K562 (cell line): ENCODE results near the gene STX2. TPM values are rescaled to one million over a fixed set of nuclear protein-coding genes. Genes with fewer than 3 reads are reported as not detected.

Experiments used
- ARHGAP35 ChIP-seq: fragments of 450-650 bp; IDR thresholded peaks from 2 replicates; pipeline ENCODE4 v1.6.1; 2018; ENCODE audit not compliant: partially characterized antibody
- BRD9 ChIP-seq: fragments of 450-650 bp; IDR thresholded peaks from 2 replicates; pipeline ENCODE4 v1.6.1; 2018; ENCODE audit warnings: low read depth; ENCODE audit not compliant: partially characterized antibody
- CBFA2T2 ChIP-seq: fragments of 450-650 bp; conservative IDR thresholded peaks from 2 replicates; pipeline ENCODE4 v1.6.1; 2017; ENCODE audit warnings: mild to moderate bottlenecking
- DIDO1 ChIP-seq: fragments of 450-650 bp; IDR thresholded peaks from 2 replicates; pipeline ENCODE4 v1.6.1; 2016; ENCODE audit warnings: low read depth, missing biosample characterization, missing genetic modification characterization
- FOXK1 ChIP-seq: sonication (generic); formaldehyde crosslinking; IDR thresholded peaks from 2 replicates; pipeline ENCODE4 v1.8.0; 2022; ENCODE audit warnings: missing genetic modification reagents, mild to moderate bottlenecking, borderline replicate concordance
- GATA2 ChIP-seq: sonication (generic); formaldehyde crosslinking; IDR thresholded peaks from 2 replicates; pipeline ENCODE4 v1.4.0; 2020; ENCODE audit warnings: mild to moderate bottlenecking, missing genetic modification reagents
- KAT2B ChIP-seq: IDR thresholded peaks from one replicate; pipeline ENCODE4 v1.6.1; 2012; ENCODE audit warnings: low read depth, mild to moderate bottlenecking, control low read depth, inconsistent platforms, low read length, moderate library complexity
- KDM4B ChIP-seq, 2 experiments: fragments of 450-650 bp in 1 of 2; sonication (generic) in 1 of 2; IDR thresholded peaks; 2 replicates each; pipeline ENCODE4 v1.6.1; 2016 to 2017; ENCODE audit warnings: borderline replicate concordance in 2 of 2, antibody characterized with exemption in 1 of 2, low read depth in 1 of 2, mild to moderate bottlenecking in 1 of 2
- MCM7 ChIP-seq, 2 experiments: fragments of 450-650 bp; IDR thresholded peaks; 2 replicates each; pipeline ENCODE4 v1.6.1; 2016 to 2018
- SRSF1 ChIP-seq: fragments of 200-400 bp; formaldehyde crosslinking; IDR thresholded peaks from 2 replicates; pipeline ENCODE4 v1.6.1; 2017; ENCODE audit warnings: mild to moderate bottlenecking, low read depth, low read length, moderate library complexity
- TARDBP ChIP-seq: fragments of 450-650 bp; IDR thresholded peaks from 2 replicates; pipeline ENCODE4 v1.6.1; 2016
- YBX1 ChIP-seq: fragments of 450-650 bp; IDR thresholded peaks from 2 replicates; pipeline ENCODE4 v1.7.1; 2016; ENCODE audit warnings: mild to moderate bottlenecking
- ZNF449 ChIP-seq: fragments of 250-450 bp; sonication (Bioruptor Pico); IDR thresholded peaks from 2 replicates; pipeline ENCODE4 v1.8.0; 2022; ENCODE audit warnings: moderate library complexity, mild to moderate bottlenecking, inconsistent platforms
- ZNF551 ChIP-seq: fragments of 250-450 bp; sonication (Bioruptor Pico); IDR thresholded peaks from 2 replicates; pipeline ENCODE4 v1.5.0; 2021; ENCODE audit warnings: mild to moderate bottlenecking, moderate library complexity
- ZNF586 ChIP-seq: fragments of 450-650 bp; formaldehyde crosslinking; conservative IDR thresholded peaks from 2 replicates; pipeline ENCODE4 v1.4.0; 2020; ENCODE audit warnings: mild to moderate bottlenecking, moderate library complexity
- ZNF696 ChIP-seq: fragments of 250-450 bp; sonication (Bioruptor Pico); conservative IDR thresholded peaks from 2 replicates; pipeline ENCODE4 v1.4.0; 2020; ENCODE audit warnings: mild to moderate bottlenecking, moderate library complexity
- polyA plus RNA-seq, 8 experiments: library from polyadenylated mRNA; depleted of rRNA in 4 of 8; stranded (reverse) in 5 of 8; unstranded in 3 of 8; fragments of >200 nt; fragmentation: Nextera tagmentation in 2 of 8; fragmentation: Illumina TruSeq in 1 of 8; extraction: Ambion mirVana in 2 of 8; extraction: Trizol in 1 of 8; gene quantifications; 2 replicates each; pipeline versions ENCODE4 v1.2.1 to v1.2.3, GENCODE V29; 2011 to 2014; ENCODE audit warnings: inconsistent platforms in 1 of 8, missing spikeins in 1 of 8
- total RNA-seq, 7 experiments: library from RNA; depleted of rRNA in 6 of 7; stranded (reverse); fragments of >200 nt in 6 of 7; fragmentation: Illumina TruSeq in 2 of 7; extraction: Trizol in 2 of 7; gene quantifications; 2 replicates each; pipeline versions ENCODE4 v1.2.1 to v1.2.3, GENCODE V29; 2011 to 2021; ENCODE audit warnings: low replicate concordance in 1 of 7
- TF ChIP-seq, protein P1 (sequence below): fragments of 450-650 bp; IDR thresholded peaks from 2 replicates; pipeline ENCODE4 v1.6.1; 2017; ENCODE audit warnings: antibody characterized with exemption
- TF ChIP-seq, protein P2 (sequence below): fragments of 250-450 bp; sonication (Bioruptor Pico); IDR thresholded peaks from 2 replicates; pipeline ENCODE4 v1.4.0; 2020; ENCODE audit warnings: mild to moderate bottlenecking, moderate library complexity
- TF ChIP-seq, protein P3 (sequence below): sonication (generic); formaldehyde crosslinking; IDR thresholded peaks from 2 replicates; pipeline ENCODE4 v1.8.1; 2023; ENCODE audit warnings: mild to moderate bottlenecking, missing genetic modification reagents, moderate library complexity
- TF ChIP-seq, protein P4 (sequence below): sonication (generic); formaldehyde crosslinking; IDR thresholded peaks from 2 replicates; pipeline ENCODE4 v1.8.0; 2022; ENCODE audit warnings: mild to moderate bottlenecking, missing genetic modification reagents

The STX2 gene
- total and polyA plus RNA-seq, 9 of the 15 experiments (the other 6 are each of a cell fraction or from before 2014, with no cell fraction given), result 22.2 to 54.6 (median 30.8) TPM

- TF ChIP-seq YBX1 (no peak), MCM7 (IDR thresholded peaks at IDR 0.05) (no peak), ARHGAP35 (no peak), BRD9 (no peak), FOXK1 (no peak), KDM4B (IDR thresholded peaks at IDR 0.05; ENCODE audit: borderline replicate concordance in 2 of 2, low read depth in 1 of 2) (no peak), CBFA2T2 (no peak), KAT2B (no peak), TARDBP (no peak), GATA2 (no peak), ZNF696 (no peak), DIDO1 (tag) (no peak), SRSF1 (no peak), ZNF551 (CRISPR knock-in tag) (no peak), ZNF449 (CRISPR knock-in tag) (no peak), ZNF586 (CRISPR knock-in tag) (no peak)
- TF ChIP-seq, protein P1, sequence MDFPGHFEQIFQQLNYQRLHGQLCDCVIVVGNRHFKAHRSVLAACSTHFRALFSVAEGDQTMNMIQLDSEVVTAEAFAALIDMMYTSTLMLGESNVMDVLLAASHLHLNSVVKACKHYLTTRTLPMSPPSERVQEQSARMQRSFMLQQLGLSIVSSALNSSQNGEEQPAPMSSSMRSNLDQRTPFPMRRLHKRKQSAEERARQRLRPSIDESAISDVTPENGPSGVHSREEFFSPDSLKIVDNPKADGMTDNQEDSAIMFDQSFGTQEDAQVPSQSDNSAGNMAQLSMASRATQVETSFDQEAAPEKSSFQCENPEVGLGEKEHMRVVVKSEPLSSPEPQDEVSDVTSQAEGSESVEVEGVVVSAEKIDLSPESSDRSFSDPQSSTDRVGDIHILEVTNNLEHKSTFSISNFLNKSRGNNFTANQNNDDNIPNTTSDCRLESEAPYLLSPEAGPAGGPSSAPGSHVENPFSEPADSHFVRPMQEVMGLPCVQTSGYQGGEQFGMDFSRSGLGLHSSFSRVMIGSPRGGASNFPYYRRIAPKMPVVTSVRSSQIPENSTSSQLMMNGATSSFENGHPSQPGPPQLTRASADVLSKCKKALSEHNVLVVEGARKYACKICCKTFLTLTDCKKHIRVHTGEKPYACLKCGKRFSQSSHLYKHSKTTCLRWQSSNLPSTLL, result no peak
- TF ChIP-seq, protein P2, sequence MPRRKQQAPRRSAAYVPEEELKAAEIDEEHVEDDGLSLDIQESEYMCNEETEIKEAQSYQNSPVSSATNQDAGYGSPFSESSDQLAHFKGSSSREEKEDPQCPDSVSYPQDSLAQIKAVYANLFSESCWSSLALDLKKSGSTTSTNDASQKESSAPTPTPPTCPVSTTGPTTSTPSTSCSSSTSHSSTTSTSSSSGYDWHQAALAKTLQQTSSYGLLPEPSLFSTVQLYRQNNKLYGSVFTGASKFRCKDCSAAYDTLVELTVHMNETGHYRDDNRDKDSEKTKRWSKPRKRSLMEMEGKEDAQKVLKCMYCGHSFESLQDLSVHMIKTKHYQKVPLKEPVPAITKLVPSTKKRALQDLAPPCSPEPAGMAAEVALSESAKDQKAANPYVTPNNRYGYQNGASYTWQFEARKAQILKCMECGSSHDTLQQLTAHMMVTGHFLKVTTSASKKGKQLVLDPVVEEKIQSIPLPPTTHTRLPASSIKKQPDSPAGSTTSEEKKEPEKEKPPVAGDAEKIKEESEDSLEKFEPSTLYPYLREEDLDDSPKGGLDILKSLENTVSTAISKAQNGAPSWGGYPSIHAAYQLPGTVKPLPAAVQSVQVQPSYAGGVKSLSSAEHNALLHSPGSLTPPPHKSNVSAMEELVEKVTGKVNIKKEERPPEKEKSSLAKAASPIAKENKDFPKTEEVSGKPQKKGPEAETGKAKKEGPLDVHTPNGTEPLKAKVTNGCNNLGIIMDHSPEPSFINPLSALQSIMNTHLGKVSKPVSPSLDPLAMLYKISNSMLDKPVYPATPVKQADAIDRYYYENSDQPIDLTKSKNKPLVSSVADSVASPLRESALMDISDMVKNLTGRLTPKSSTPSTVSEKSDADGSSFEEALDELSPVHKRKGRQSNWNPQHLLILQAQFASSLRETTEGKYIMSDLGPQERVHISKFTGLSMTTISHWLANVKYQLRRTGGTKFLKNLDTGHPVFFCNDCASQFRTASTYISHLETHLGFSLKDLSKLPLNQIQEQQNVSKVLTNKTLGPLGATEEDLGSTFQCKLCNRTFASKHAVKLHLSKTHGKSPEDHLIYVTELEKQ (CRISPR knock-in tag), result no peak
- TF ChIP-seq, protein P3, sequence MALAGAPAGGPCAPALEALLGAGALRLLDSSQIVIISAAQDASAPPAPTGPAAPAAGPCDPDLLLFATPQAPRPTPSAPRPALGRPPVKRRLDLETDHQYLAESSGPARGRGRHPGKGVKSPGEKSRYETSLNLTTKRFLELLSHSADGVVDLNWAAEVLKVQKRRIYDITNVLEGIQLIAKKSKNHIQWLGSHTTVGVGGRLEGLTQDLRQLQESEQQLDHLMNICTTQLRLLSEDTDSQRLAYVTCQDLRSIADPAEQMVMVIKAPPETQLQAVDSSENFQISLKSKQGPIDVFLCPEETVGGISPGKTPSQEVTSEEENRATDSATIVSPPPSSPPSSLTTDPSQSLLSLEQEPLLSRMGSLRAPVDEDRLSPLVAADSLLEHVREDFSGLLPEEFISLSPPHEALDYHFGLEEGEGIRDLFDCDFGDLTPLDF (CRISPR knock-in tag), result no peak
- TF ChIP-seq, protein P4, sequence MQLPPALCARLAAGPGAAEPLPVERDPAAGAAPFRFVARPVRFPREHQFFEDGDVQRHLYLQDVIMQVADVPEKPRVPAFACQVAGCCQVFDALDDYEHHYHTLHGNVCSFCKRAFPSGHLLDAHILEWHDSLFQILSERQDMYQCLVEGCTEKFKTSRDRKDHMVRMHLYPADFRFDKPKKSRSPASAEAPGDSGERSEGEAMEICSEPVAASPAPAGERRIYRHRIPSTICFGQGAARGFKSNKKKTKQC (CRISPR knock-in tag), result no peak
These were observed 38.3 kb upstream of the STX2 start (continued) for GRCh38 chr12:130877333-130877732.
